Suprapubic skin (tissue), 4 donors: ENCODE measurements around the gene NDC1. TPM values are rescaled to one million over a fixed set of nuclear protein-coding genes. Genes with fewer than 3 reads are reported as not detected.

Source experiments
- DNase-seq, 2 donors: peaks; one replicate each; pipeline ENCODE4 v3.0.0-alpha.2; 2019; ENCODE audit warnings: low spot score in 2 of 2
- H3K27ac ChIP-seq: fragments of 200-600 bp; sonication (generic); one replicate; pipeline ENCODE4 v1.5.1; 2019
- H3K27me3 ChIP-seq: fragments of 200-600 bp; sonication (generic); one replicate; pipeline ENCODE4 v1.5.1; 2019
- H3K36me3 ChIP-seq: fragments of 200-600 bp; sonication (generic); one replicate; pipeline ENCODE4 v1.5.1; 2019
- H3K4me1 ChIP-seq: fragments of 200-600 bp; sonication (generic); one replicate; pipeline ENCODE4 v1.5.1; 2019
- H3K4me3 ChIP-seq: fragments of 200-600 bp; sonication (generic); one replicate; pipeline ENCODE4 v1.5.1; 2019; ENCODE audit warnings: mild to moderate bottlenecking
- H3K9me3 ChIP-seq: fragments of 200-600 bp; sonication (generic); one replicate; pipeline ENCODE4 v1.5.1; 2019
- CTCF ChIP-seq, 2 donors: fragments of 200-600 bp in 1 of 2; fragments of 450-650 bp in 1 of 2; sonication (generic) in 1 of 2; IDR thresholded peaks; one replicate each; pipeline ENCODE4 v1.5.1; 2016 to 2019; ENCODE audit warnings: antibody characterized with exemption in 2 of 2, mild to moderate bottlenecking in 1 of 2, moderate library complexity in 1 of 2
- EP300 ChIP-seq: sonication (generic); formaldehyde crosslinking; IDR thresholded peaks from one replicate; pipeline ENCODE4 v1.6.1; 2017; ENCODE audit warnings: antibody characterized with exemption
- POLR2A ChIP-seq, 2 donors: fragments of 450-650 bp; IDR thresholded peaks; one replicate each; pipeline ENCODE4 v1.6.1; 2017; ENCODE audit warnings: antibody characterized with exemption in 2 of 2, mild to moderate bottlenecking in 2 of 2, moderate library complexity in 2 of 2
- POLR2AphosphoS5 ChIP-seq, 3 donors: sonication (generic); formaldehyde crosslinking; IDR thresholded peaks; one replicate each; pipeline ENCODE4 v1.6.1; 2017; ENCODE audit warnings: antibody characterized with exemption in 3 of 3
- WGBS: methylation state at CpG from one replicate; pipeline ENCODE4 v1.1.5; 2018; 5-methylcytosine and 5-hydroxymethylcytosine counted together
- total RNA-seq, 4 donors: library from RNA; depleted of rRNA; stranded (reverse); fragments of >200 nt; gene quantifications; one replicate each; pipeline ENCODE4 v1.1.0, GENCODE V29; 2016

NDC1 gene
- total RNA-seq, 4 donors from 2014 or later = 13.5 to 19.4 (median 15.1) TPM

GRCh38 chr1:53731779-53732305 lies 106.3 kb downstream of the NDC1 start:
- peaks cover 11% of the 10 kb centered on the region for H3K27me3 ChIP-seq
- no peak overlapping the region for H3K27ac ChIP-seq
- WGBS = 91% methylated on average over 8 of the region's 8 CpGs
- no peak for DNase-seq
- H3K4me3 ChIP-seq = no peak overlapping the region
- TF ChIP-seq POLR2A (IDR thresholded peaks at IDR 0.05) (no peak), EP300 (no peak), CTCF (IDR thresholded peaks at IDR 0.05) (no peak), POLR2AphosphoS5 (IDR thresholded peaks at IDR 0.05) (no peak)
- H3K9me3 ChIP-seq = no peaks in the 10 kb centered on the region
- H3K4me1 ChIP-seq = no peaks in the 10 kb centered on the region
- no peaks in the 10 kb centered on the region for H3K36me3 ChIP-seq

- H3K4me1 ChIP-seq = no peaks in the 10 kb centered on the region
- no peak overlapping the region for H3K4me3 ChIP-seq
- 94% methylated on average over 6 of the region's 10 CpGs for WGBS
- TF ChIP-seq POLR2A (IDR thresholded peaks at IDR 0.05) (no peak), CTCF (IDR thresholded peaks at IDR 0.05) (no peak), POLR2AphosphoS5 (IDR thresholded peaks at IDR 0.05) (no peak), EP300 (no peak)
- H3K9me3 ChIP-seq = no peaks in the 10 kb centered on the region
- peaks cover 7% of the 10 kb centered on the region for H3K27me3 ChIP-seq
- DNase-seq = no peak
- no peaks in the 10 kb centered on the region for H3K36me3 ChIP-seq
- no peak overlapping the region for H3K27ac ChIP-seq
Observed at GRCh38 chr1:53731043-53731600, 107.0 kb downstream of the NDC1 start.

GRCh38 chr1:53730224-53730865 lies 107.8 kb downstream of the NDC1 start:
- Histone ChIP-seq H3K27ac (no peak overlapping the region), H3K27me3 (peaks cover 6% of the 10 kb centered on the region), H3K4me3 (no peak overlapping the region), H3K9me3 (no peaks in the 10 kb centered on the region), H3K4me1 (no peaks in the 10 kb centered on the region), H3K36me3 (no peaks in the 10 kb centered on the region)
- DNase-seq = no peak
- WGBS = 82% methylated on average over 12 of the region's 12 CpGs
- TF ChIP-seq POLR2A (IDR thresholded peaks at IDR 0.05) (no peak), EP300 (no peak), CTCF (IDR thresholded peaks at IDR 0.05) (no peak), POLR2AphosphoS5 (IDR thresholded peaks at IDR 0.05) (no peak)

GRCh38 chr1:53729456-53730223 lies 108.5 kb downstream of the NDC1 start:
- no peak for DNase-seq
- Histone ChIP-seq H3K27me3 (peaks cover 3% of the 10 kb centered on the region), H3K27ac (no peak overlapping the region), H3K4me3 (no peak overlapping the region), H3K4me1 (no peaks in the 10 kb centered on the region), H3K9me3 (no peaks in the 10 kb centered on the region), H3K36me3 (no peaks in the 10 kb centered on the region)
- 80% methylated on average over 16 of the region's 16 CpGs for WGBS
- TF ChIP-seq POLR2A (IDR thresholded peaks at IDR 0.05) (no peak), CTCF (IDR thresholded peaks at IDR 0.05) (no peak), POLR2AphosphoS5 (IDR thresholded peaks at IDR 0.05) (no peak), EP300 (no peak)
